ENCODE results near the gene CCDC9B. TPM values are rescaled to one million over a fixed set of nuclear protein-coding genes. Genes with fewer than 3 reads are reported as not detected.

Gene CCDC9B
- total and polyA plus RNA-seq, 2 of the 4 experiments (the other 2 are of a cell fraction), result 19.7 to 30.9 TPM

- Histone ChIP-seq H3K14ac (replicated peaks; ENCODE audit: low read depth, low read length) (no peak overlapping the region), H3K9me3 (ENCODE audit: control insufficient read depth, insufficient read depth, low read length) (peaks cover 3% of the 10 kb centered on the region), H3K36me3 (ENCODE audit: control insufficient read depth, insufficient read depth, low read length) (no peaks in the 10 kb centered on the region), H2AFZ (replicated peaks; ENCODE audit: low read length, poor library complexity) (peak overlapping the region; percentile 58), H2BK120ac (ENCODE audit: low read depth, low read length) (no peak overlapping the region), H3K23ac (ENCODE audit: low read depth, low read length) (no peak overlapping the region), H3K18ac (ENCODE audit: low read depth, low read length) (no peak overlapping the region), H4K20me1 (ENCODE audit: insufficient read depth, low read length) (no peaks in the 10 kb centered on the region), H3K79me1 (ENCODE audit: low read depth in 1 of 2, low read length in 2 of 2) (no peaks in the 10 kb centered on the region), H4K5ac (ENCODE audit: low read depth, low read length) (no peak overlapping the region), H4K91ac (ENCODE audit: insufficient read depth, low read depth, low read length) (no peak overlapping the region), H4K8ac (ENCODE audit: low read depth in 2 of 2, low read length in 2 of 2) (no peak overlapping the region), H3K9me1 (ENCODE audit: insufficient read depth, low read length) (no peaks in the 10 kb centered on the region), H2BK20ac (ENCODE audit: low read depth, low read length) (no peak overlapping the region), H3K4me2 (ENCODE audit: low read depth, low read length) (no peak overlapping the region), H3K9ac (ENCODE audit: low read depth, low read length) (no peak overlapping the region), H3K4ac (ENCODE audit: low read depth, low read length) (no peak overlapping the region), H2AK9ac (replicated peaks; ENCODE audit: low read depth, low read length, poor library complexity) (no peak overlapping the region), H2BK5ac (ENCODE audit: low read depth, low read length, poor library complexity, severe bottlenecking) (no peak overlapping the region), H3K4me3 (ENCODE audit: insufficient read depth, low read depth, low read length) (no peak overlapping the region), H3K56ac (ENCODE audit: extremely low read depth, insufficient read depth, low read length) (no peak overlapping the region), H3K27me3 (ENCODE audit: control insufficient read depth, insufficient read depth, low read length) (peaks cover 89% of the 10 kb centered on the region), H3K4me1 (ENCODE audit: control insufficient read depth, insufficient read depth, low read length) (no peaks in the 10 kb centered on the region), H2AK5ac (ENCODE audit: low read depth, low read length) (no peak overlapping the region), H2BK15ac (ENCODE audit: low read depth, low read length) (no peak overlapping the region), H3K27ac (ENCODE audit: insufficient read depth, low read length) (no peak overlapping the region)
- intact Hi-C loops (cut with micrococcal nuclease) (no loop called here), in situ Hi-C loops (cut with MboI; ENCODE audit: low sequenced_read_pairs) (no loop called here), dilution Hi-C loops (cut with HindIII; ENCODE audit: low sequenced_read_pairs, unreplicated experiment) (no loop called here)
- CTCF ChIA-PET, result no interaction called here
- no peak for DNase-seq
- TF ChIP-seq MAFK (IDR thresholded peaks at IDR 0.05; ENCODE audit: low read depth, low read length) (no peak), CTCF (conservative IDR thresholded peaks at IDR 0.05; ENCODE audit: low read depth, low read length) (no peak), NFE2L2 (IDR thresholded peaks at IDR 0.05; ENCODE audit: low read depth, low read length) (no peak), BHLHE40 (IDR thresholded peaks at IDR 0.05; ENCODE audit: low read depth, low read length) (no peak), FOS (IDR thresholded peaks at IDR 0.05; ENCODE audit: low read depth, low read length) (no peak), MAZ (IDR thresholded peaks at IDR 0.05; ENCODE audit: borderline replicate concordance, low read depth, low read length) (no peak), CEBPB (IDR thresholded peaks at IDR 0.05; ENCODE audit: low read depth, low read length) (no peak), RAD21 (IDR thresholded peaks at IDR 0.05; ENCODE audit: low read length) (no peak), SMC3 (IDR thresholded peaks at IDR 0.05; ENCODE audit: low read depth, low read length) (no peak), POLR2A (IDR thresholded peaks at IDR 0.05; ENCODE audit: low read depth, low read length) (no peak)
- POLR2A ChIA-PET (ENCODE audit: unreplicated experiment), result no interaction called here
- no TSS peak for BruUV-seq (replicated peaks)
- WGBS, 2 experiments (ENCODE audit: extremely low coverage in 2 of 2, insufficient read length in 1 of 2), result 93% methylated on average over 7 of the region's 20 CpGs; no CpG with 5 or more reads in 1 of the 2 experiments
- no peak for ATAC-seq (ENCODE audit: low read depth)
Observed at GRCh38 chr15:40293905-40294895, 46.5 kb downstream of the CCDC9B start.

Measured in IMR-90 (cell line).